HAP-1 (cell line): ENCODE results near the gene NOP56.
"Not testable (repeated sequence)": the region's sequence is repeated elsewhere in the genome, so short reads cannot be mapped to it uniquely, and the experiment has no call there.

Experiments
- DNase-seq, 2 experiments: peaks; one replicate each; pipeline ENCODE4 v3.0.0-alpha.2; 2016 to 2020; ENCODE audit warnings: low spot score in 2 of 2
- H3K27me3 ChIP-seq: fragments of 250-450 bp; sonication (Bioruptor Pico); 2 replicates; pipeline ENCODE4 v1.5.1; 2020; ENCODE audit warnings: low read depth, mild to moderate bottlenecking, moderate library complexity
- H3K36me3 ChIP-seq: fragments of 250-450 bp; sonication (Bioruptor Pico); replicated peaks from 2 replicates; pipeline ENCODE4 v1.5.1; 2020; ENCODE audit warnings: mild to moderate bottlenecking
- H3K4me1 ChIP-seq: fragments of 250-450 bp; sonication (Bioruptor Pico); 2 replicates; pipeline ENCODE4 v1.5.1; 2020; ENCODE audit warnings: mild to moderate bottlenecking
- H3K4me3 ChIP-seq: fragments of 250-450 bp; sonication (Bioruptor Pico); 2 replicates; pipeline ENCODE4 v1.5.1; 2020; ENCODE audit warnings: mild to moderate bottlenecking, moderate library complexity
- H3K9me3 ChIP-seq: fragments of 250-450 bp; sonication (Bioruptor Pico); 2 replicates; pipeline ENCODE4 v1.5.1; 2020; ENCODE audit warnings: mild to moderate bottlenecking, moderate library complexity
- in situ Hi-C: fragments of 300-500 bp; cut with MboI; formaldehyde crosslinking; loops from 3 replicates; pipeline ENCODE4 v1.14.3; 2020; ENCODE audit warnings: low sequenced_read_pairs, inconsistent platforms, mixed read lengths

Gene NOP56

GRCh38 chr20:2694519-2694918, 42.1 kb downstream of the NOP56 start:
- H3K9me3 ChIP-seq: no peaks in the 10 kb centered on the region
- no peak for DNase-seq
- H3K4me1 ChIP-seq: peaks cover 5% of the 10 kb centered on the region; the same call in 1 of the 2 replicates
- no peak overlapping the region; the same call in 1 of the 2 replicates for H3K4me3 ChIP-seq
- in situ Hi-C loops: no loop called here
- no peaks in the 10 kb centered on the region for H3K27me3 ChIP-seq
- no peaks in the 10 kb centered on the region for H3K36me3 ChIP-seq

DNA sequence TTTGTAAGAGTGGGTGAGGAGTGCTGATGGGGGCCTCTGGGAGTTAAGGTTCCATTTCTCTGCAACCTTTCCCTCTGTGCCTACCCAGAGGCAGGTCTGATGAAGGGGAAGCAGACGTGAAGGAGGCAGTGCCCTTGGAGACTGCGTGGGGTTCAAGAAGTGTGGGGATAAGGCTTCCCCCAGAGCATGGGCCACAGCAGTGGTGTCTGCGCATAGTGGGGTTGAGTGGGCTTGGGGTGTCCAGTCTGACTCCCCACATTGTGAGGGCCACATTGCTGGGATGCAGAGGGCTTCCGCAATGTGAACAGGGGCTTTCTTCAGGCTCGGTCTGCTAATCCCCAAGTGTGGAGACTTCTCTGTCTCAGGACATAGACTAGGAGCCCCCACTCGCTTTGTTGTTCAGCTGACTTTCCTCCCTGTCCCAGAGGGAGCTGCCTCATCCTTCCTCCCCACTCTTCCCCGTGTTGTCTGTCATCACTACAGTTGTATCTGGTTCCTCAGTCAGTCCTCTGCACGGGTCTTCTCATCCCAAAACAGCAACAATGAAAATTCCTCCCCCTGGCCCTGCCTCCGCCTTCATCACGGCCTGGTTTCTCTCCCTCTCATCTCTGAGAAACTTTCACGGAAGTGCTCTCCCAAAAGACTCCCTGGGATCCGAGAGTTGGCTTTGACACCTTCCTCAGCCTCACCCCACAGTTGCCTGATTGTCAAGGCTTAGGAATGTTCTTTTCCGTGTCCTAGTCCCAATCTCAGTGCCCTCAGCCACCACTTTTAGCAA, 43.0 kb downstream of the NOP56 start:
- H3K27me3 ChIP-seq: no peaks in the 10 kb centered on the region
- no peaks in the 10 kb centered on the region for H3K9me3 ChIP-seq
- no peaks in the 10 kb centered on the region for H3K36me3 ChIP-seq
- no peak for DNase-seq
- H3K4me3 ChIP-seq: no peak overlapping the region
- in situ Hi-C loops: no loop called here
- H3K4me1 ChIP-seq: peaks cover 5% of the 10 kb centered on the region; the same call in 1 of the 2 replicates

DNA sequence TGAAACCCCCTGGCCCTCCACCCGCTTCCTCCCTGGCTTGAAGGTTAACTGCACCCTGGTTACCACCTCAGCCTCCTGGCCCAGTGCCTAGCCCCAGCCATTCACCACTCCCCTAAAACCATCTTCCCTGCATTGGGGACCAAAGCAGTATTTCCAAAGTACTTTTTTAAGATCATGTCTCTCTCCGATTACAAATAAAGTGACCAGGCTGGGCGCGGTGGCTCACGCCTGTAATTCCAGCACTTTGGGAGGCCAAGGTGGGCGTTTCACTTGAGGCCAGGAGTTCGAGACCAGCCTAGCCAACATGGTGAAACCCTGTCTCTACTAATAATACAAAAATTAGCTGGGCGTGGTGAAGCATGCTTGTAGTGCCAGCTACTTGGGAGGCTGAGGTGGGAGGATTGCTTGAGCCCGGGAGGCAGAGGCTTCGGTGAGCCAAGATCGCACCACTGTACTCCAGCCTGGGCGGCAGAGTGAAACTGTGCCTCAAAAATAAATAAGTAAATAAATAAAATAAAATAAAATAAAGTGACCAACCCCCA, 43.6 kb downstream of the NOP56 start:
- H3K4me3 ChIP-seq, H3K36me3 ChIP-seq, in situ Hi-C loops, H3K4me1 ChIP-seq, H3K9me3 ChIP-seq, H3K27me3 ChIP-seq: not testable (repeated sequence)
- DNase-seq: peak in 1 of 2 experiments; percentile 3

DNA sequence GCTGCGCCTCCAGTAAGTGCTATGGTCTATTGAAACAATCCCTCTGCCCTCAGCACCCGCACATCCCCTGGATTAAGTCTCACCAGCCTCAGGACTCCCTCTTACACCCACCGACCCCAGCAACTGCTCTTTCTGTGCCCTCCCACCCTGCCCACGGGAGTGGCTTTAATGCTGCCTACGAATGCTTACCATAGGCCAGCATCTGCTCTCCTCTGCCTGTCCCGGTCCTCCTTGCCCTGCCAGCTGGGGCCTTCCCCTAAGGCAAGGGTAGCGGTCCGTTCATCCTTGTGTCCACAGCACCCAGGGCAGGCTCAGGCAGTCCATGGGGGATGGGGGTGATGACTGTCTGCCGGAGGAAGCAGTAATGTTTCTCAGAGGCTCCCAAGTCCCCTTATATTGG, 44.2 kb downstream of the NOP56 start:
- in situ Hi-C loops: no loop called here
- H3K27me3 ChIP-seq: no peaks in the 10 kb centered on the region
- H3K9me3 ChIP-seq: no peaks in the 10 kb centered on the region

DNA sequence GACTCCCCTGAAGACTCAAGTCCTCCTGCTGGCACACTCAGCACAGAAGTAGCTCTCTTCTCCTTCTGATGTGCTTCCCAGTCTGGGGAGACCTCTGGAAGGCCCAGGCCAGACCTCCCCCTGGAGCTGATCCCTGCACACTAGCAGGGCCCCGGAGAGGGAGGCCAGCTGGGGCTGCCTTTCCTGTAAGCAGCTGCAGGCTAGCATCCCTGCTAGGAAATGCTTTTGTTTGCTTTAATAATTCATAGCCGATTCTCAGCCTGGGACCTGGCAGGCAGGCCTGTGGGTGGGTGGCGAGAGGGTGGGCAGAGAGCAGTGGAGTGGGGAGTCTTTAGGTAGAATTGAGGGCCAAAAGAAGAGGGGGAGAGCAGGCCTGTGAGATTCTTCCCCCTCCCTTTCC, 45.3 kb downstream of the NOP56 start:
- Histone ChIP-seq H3K4me3 (no peak overlapping the region), H3K9me3 (no peaks in the 10 kb centered on the region), H3K27me3 (no peaks in the 10 kb centered on the region), H3K36me3 (no peaks in the 10 kb centered on the region), H3K4me1 (no peaks in the 10 kb centered on the region)
- no peak for DNase-seq
- in situ Hi-C loops: no loop called here

More for the DNA sequence above, 44.2 kb downstream of the NOP56 start:
- H3K4me1 ChIP-seq: peaks cover 5% of the 10 kb centered on the region; the same call in 1 of the 2 replicates
- no peaks in the 10 kb centered on the region for H3K36me3 ChIP-seq
- peak in 1 of 2 experiments; percentile 7 for DNase-seq
- H3K4me3 ChIP-seq: no peak overlapping the region

DNA sequence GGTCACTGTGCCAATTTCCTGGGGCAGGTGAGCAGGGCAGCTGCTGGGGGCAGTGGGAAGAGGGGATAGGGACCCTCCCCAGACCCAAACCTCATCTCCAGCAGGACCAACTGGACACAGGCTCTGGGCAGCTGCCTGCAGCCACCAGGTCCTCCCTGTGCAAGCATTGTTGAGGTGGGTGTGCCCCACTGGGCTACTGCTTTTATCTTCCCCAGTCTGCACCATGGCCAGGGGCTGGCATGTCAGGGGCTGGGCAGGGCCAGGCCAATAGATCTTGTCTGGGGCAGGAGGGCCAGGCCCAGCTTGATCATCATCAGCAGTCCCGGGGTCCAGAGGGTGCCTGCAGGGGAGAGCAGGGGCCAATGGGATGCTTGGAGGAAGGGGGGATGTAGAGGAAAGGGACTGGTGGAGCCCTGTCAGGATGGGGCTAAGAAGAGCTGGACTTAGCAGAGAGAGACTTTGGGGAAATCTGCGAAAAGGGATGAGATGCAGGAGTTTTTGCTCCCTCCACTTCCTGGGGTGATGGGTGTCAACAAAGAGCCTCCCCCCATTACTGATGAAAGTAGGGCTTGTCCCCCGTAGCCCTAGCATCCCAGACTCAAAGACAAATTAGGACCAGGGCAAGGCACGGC, 45.9 kb downstream of the NOP56 start:
- H3K36me3 ChIP-seq: no peaks in the 10 kb centered on the region
- H3K4me1 ChIP-seq: no peaks in the 10 kb centered on the region
- no peaks in the 10 kb centered on the region for H3K9me3 ChIP-seq
- in situ Hi-C loops: no loop called here
- H3K4me3 ChIP-seq: no peak overlapping the region
- DNase-seq: no peak
- H3K27me3 ChIP-seq: no peaks in the 10 kb centered on the region

GRCh38 chr20:2698912-2699311, 46.5 kb downstream of the NOP56 start:
- no peaks in the 10 kb centered on the region for H3K9me3 ChIP-seq
- in situ Hi-C loops: no loop called here
- no peaks in the 10 kb centered on the region for H3K36me3 ChIP-seq
- no peak for DNase-seq
- no peaks in the 10 kb centered on the region for H3K4me1 ChIP-seq
- no peaks in the 10 kb centered on the region for H3K27me3 ChIP-seq
- no peak overlapping the region for H3K4me3 ChIP-seq

DNA sequence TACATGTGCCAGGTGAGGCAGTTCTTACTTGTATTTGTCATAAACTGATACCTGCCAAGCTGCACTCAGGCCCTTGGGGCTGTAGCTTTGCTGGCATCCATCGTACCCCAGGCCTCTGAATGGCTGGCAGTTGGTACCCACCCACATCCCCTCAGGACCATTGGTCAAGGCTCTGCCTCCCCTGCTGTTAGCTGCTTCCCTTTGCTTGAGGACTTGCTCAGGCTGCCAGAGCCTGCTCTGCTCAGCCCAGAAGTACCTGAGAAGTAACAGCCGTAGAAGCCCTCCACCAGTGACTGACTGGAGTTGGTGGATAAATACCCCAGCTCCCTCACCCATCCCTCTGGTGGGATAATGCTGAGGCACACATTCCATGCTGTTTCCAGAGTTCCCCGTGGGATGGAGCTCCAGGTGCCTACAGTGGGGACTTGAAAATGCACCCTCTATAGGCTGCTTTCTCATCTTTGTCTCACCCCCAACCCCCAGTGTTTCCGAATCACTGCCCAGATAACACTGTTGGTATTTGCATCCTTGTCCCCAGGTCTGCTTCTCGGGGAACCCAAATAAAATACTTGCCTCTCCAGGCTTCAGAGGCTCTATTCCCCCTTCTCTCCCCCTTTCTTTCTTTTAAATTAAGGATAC, 47.5 kb downstream of the NOP56 start:
- DNase-seq: no peak
- Histone ChIP-seq H3K27me3 (no peaks in the 10 kb centered on the region; the same call in 1 of the 2 replicates), H3K36me3 (no peaks in the 10 kb centered on the region), H3K4me1 (no peaks in the 10 kb centered on the region), H3K9me3 (no peaks in the 10 kb centered on the region), H3K4me3 (no peak overlapping the region)
- in situ Hi-C loops: no loop called here

- Histone ChIP-seq H3K9me3 (no peaks in the 10 kb centered on the region), H3K4me3 (no peak overlapping the region), H3K36me3 (no peaks in the 10 kb centered on the region), H3K27me3 (no peaks in the 10 kb centered on the region; the same call in 1 of the 2 replicates), H3K4me1 (no peaks in the 10 kb centered on the region)
- DNase-seq: no peak
- in situ Hi-C loops: no loop called here
Measured at GRCh38 chr20:2700913-2701620, 48.6 kb downstream of the NOP56 start.

- Histone ChIP-seq H3K27me3 (no peaks in the 10 kb centered on the region; the same call in 1 of the 2 replicates), H3K36me3 (no peaks in the 10 kb centered on the region), H3K4me3 (no peak overlapping the region), H3K9me3 (no peaks in the 10 kb centered on the region), H3K4me1 (no peaks in the 10 kb centered on the region)
- DNase-seq: no peak
- in situ Hi-C loops: no loop called here
Measured at GRCh38 chr20:2701671-2702081, 49.2 kb downstream of the NOP56 start.

GRCh38 chr20:2703716-2704475, 51.5 kb downstream of the NOP56 start:
- H3K4me3 ChIP-seq: no peak overlapping the region
- no peak for DNase-seq
- no peaks in the 10 kb centered on the region for H3K4me1 ChIP-seq
- in situ Hi-C loops: no loop called here
- H3K9me3 ChIP-seq: no peaks in the 10 kb centered on the region
- no peaks in the 10 kb centered on the region for H3K36me3 ChIP-seq
- H3K27me3 ChIP-seq: no peaks in the 10 kb centered on the region; the same call in 1 of the 2 replicates

GRCh38 chr20:2705931-2706645, 53.7 kb downstream of the NOP56 start:
- Histone ChIP-seq H3K27me3 (peaks cover 2% of the 10 kb centered on the region; the same call in 1 of the 2 replicates), H3K9me3 (no peaks in the 10 kb centered on the region), H3K4me1 (no peaks in the 10 kb centered on the region), H3K4me3 (no peak overlapping the region), H3K36me3 (no peaks in the 10 kb centered on the region)
- in situ Hi-C loops: no loop called here
- DNase-seq: peak in 1 of 2 experiments; percentile 11
